Stimulated activated CD4-positive, alpha-beta T cell treated with anti-CD3 and anti-CD28 coated beads, TNF-alpha, amount 100 ng/mL, for 24 hours (primary cell): Measurements from ENCODE around the gene CHST11.

Experiments
- DNase-seq, 3 experiments: peaks; one replicate each; pipeline ENCODE4 v3.0.0-alpha.2; 2020; ENCODE audit warnings: low read depth in 3 of 3

CHST11 gene

GRCh38 chr12:104460041-104460719 is 3.4 kb downstream of the CHST11 start:
- DNase-seq = no peak

GRCh38 chr12:104460973-104461698 is 4.4 kb downstream of the CHST11 start:
- DNase-seq = no peak

- DNase-seq = no peak
These were observed 5.6 kb downstream of the CHST11 start for GRCh38 chr12:104462325-104462724.

- DNase-seq = no peak
These were observed 6.2 kb downstream of the CHST11 start for GRCh38 chr12:104462931-104463339.

GRCh38 chr12:104463368-104463767 is 6.6 kb downstream of the CHST11 start:
- DNase-seq = no peak

GRCh38 chr12:104464899-104465298 is 8.2 kb downstream of the CHST11 start:
- DNase-seq = no peak

- no peak for DNase-seq
These were observed 10.1 kb downstream of the CHST11 start for GRCh38 chr12:104466709-104467345.

- DNase-seq = no peak
These were observed 10.6 kb downstream of the CHST11 start for GRCh38 chr12:104467346-104467837.

- DNase-seq = no peak
These were observed 11.6 kb downstream of the CHST11 start for GRCh38 chr12:104468371-104468770.

- no peak for DNase-seq
These were observed 12.3 kb downstream of the CHST11 start for GRCh38 chr12:104469066-104469465.

- DNase-seq = no peak
These were observed 12.8 kb downstream of the CHST11 start for GRCh38 chr12:104469523-104469922.

- no peak for DNase-seq
These were observed 13.8 kb downstream of the CHST11 start for GRCh38 chr12:104470521-104470920.

GRCh38 chr12:104471336-104471735 is 14.6 kb downstream of the CHST11 start:
- no peak for DNase-seq

- DNase-seq = no peak
These were observed 16.0 kb downstream of the CHST11 start for GRCh38 chr12:104472748-104473147.

GRCh38 chr12:104473374-104473983 is 16.7 kb downstream of the CHST11 start:
- no peak for DNase-seq

- no peak for DNase-seq
These were observed 18.5 kb downstream of the CHST11 start for GRCh38 chr12:104475271-104475670.

GRCh38 chr12:104477510-104478390 is 21.0 kb downstream of the CHST11 start:
- no peak for DNase-seq

- DNase-seq = no peak
These were observed 21.8 kb downstream of the CHST11 start for GRCh38 chr12:104478396-104479122.

- DNase-seq = no peak
These were observed 22.4 kb downstream of the CHST11 start for GRCh38 chr12:104479123-104479662.

GRCh38 chr12:104480012-104480411 is 23.3 kb downstream of the CHST11 start:
- DNase-seq = no peak
